NCI-H446 treated with DMSO at 0.1 percent for 48 hours (cell line): ENCODE results near the gene ANKRD2.

Source experiments
- DNase-seq: peaks from one replicate; lab custom pipeline; 2025; lab: John Stamatoyannopoulos, UW

The ANKRD2 gene

DNA sequence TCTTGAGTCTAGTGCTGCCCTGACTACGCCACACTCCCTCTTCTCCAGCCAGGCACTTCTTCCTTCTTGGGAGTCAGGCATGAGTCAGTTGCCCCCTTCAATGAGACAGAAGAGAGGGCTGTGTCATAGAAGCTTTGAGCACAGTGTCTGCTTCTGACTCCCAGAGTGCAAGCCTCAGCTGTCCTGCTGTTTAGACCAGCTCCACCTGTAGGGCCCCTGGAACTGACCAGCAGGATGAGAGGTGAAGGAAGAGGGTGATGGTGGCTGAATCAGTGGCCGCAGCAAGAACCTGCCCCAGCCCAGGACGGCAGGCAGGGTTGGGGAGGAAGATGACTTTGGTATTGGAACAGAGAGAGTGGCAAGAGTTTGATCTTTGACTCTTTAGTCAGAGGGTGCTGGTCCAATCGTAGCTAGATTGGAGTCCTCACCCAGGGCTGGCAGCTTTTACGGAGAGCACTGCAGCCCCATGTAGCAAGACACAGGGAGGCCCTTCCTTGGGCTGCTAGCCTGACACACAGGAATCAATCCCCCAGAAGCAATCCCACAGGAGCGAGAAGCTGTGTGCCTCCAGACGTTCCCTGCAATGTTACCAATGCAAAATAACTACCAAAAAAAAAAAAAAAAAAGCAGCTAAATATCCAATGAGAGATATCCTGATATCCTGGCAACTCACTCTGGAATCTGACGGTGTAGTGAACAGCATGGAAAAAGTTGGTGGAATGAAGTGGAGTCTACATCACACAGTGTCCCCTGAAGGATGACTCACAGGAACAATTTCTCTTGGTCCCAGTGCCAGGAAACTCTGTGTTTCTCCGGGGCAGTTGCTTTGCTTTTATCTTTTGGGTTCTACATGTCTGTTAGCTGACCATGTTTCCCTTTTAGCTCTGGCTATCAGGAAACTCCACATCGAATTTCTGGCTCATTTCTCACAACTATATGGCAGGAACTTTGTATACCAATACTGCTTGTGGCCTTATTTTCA, 23.8 kb downstream of the ANKRD2 start:
- no peak for DNase-seq

DNA sequence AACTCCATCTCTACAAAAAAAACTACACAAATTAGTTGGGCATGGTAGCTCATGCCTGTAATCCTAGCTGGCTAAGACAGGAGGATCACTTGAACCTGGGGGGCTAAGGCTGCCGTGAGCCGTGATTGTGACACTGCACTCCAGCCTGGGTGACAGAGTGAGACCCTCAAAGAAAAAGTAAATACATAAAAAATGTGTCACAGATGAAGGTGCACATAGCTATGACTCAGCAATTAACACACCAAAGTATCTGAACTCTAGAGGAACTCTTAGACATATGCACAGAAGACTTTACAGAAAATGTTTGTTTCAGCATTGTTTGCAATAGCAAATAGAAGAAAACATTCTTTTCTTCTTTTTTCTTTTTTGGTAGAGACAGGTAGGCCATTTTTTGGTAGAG, 25.2 kb downstream of the ANKRD2 start:
- no peak for DNase-seq

DNA sequence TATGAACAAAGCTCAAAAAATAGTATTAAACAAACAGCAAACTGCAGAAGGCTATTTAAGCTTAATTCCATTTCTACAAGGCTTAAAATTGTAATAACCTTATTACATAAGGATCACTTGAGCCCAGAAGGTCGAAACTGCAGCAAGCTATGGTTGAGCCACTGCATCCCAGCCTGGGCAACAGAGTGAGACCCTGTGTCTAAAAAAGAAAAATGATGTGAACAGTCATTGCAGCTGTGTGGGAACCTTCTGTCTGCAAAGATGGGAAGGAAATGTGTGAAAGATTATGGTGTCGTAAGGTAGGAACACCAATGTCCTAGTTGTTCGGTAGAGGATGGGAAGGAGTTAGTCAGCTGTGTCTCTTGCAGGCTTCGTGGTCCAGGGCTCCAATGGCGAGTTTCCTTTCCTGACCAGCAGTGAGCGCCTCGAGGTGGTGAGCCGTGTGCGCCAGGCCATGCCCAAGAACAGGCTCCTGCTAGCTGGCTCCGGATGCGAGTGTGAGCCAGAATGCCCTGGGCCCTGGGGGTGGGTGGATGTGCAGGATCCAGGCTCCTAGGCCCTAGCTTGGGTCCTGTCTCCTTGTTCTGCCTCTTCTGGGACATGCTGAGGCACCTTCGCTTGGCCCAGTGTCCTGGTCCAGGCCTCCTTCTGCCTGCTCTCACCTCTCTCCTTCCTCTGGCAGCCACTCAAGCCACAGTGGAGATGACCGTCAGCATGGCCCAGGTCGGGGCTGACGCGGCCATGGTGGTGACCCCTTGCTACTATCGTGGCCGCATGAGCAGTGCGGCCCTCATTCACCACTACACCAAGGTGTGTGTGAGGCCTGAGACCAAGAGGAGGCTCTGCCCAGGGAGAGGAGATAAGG, 26.1 kb downstream of the ANKRD2 start:
- DNase-seq = no peak

DNA sequence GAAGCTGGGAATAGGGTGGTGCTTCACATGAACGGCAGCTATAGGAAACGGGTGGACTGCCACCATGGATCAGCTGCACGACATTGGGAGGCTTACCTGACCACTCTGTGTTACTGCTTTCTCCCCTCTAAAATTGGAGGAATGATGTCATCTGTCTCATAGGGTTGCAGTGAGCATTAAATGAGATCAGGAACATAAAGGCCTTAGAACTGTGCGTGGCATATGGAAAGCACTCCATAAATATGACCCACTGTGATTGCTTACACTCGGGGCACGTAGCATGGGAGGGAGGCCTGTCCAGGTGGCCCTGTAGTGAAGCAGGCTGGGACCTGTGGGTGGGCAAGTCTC, 26.7 kb downstream of the ANKRD2 start:
- no peak for DNase-seq

DNA sequence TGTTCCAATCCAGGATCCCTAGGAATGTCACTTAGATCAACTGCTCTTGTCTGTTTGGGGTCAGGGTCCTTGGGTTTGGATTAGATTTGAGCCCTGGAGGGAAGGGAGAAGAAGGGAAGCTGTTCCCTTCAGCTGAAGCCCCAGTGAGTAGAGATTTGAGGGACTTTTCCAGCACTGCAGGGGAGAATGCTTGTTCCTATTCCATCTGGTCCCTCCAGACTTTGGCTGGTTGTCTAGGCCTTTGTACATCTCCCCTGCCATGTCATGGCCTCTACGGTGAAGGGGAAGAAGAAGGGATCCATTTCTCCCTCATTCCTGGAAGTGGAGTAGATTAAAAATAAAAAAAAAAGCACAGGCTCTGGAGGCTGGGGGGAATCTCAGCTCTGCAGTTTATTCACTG, 28.0 kb downstream of the ANKRD2 start:
- no peak for DNase-seq

DNA sequence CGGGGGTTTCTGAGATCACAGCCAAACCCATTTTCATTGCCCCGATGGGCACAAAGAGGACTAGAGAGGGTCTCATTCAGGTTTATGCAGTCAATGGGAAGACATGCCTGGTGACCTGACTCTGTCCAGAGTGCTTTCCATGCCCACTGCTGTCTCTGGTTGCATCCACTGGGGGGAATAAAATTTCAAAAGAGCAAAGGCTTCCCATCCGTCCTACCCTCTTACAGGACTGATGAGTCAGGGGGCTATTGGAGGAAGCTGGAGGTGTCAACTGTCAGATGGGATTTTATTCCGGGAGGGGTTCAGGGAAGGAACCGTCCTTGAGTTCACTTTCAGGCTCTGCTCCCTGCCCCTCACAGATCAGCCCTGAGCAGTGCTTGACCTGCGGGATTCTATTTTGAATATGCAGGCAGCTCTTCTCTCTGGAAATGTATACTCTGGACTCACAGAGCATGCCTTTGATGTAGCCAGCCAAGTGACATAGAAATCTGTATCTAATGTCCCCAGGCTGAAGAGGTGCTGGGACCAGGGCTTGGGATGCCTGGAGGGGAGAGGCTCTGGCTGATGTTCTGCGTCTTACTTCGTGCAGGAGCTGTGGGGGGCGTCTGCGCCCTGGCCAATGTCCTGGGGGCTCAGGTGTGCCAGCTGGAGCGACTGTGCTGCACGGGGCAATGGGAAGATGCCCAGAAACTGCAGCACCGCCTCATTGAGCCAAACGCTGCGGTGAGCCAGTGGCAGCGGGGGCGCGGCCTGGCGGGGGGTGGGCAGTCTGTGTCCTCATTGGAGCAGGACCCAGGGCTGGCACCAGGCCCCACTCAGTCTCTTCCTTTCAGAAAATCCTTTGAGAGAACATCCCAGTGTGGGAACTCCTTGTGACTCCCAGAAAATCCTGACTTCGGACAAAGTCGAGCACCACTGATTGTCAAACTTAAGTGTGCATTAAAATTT, 29.0 kb downstream of the ANKRD2 start:
- no peak for DNase-seq

DNA sequence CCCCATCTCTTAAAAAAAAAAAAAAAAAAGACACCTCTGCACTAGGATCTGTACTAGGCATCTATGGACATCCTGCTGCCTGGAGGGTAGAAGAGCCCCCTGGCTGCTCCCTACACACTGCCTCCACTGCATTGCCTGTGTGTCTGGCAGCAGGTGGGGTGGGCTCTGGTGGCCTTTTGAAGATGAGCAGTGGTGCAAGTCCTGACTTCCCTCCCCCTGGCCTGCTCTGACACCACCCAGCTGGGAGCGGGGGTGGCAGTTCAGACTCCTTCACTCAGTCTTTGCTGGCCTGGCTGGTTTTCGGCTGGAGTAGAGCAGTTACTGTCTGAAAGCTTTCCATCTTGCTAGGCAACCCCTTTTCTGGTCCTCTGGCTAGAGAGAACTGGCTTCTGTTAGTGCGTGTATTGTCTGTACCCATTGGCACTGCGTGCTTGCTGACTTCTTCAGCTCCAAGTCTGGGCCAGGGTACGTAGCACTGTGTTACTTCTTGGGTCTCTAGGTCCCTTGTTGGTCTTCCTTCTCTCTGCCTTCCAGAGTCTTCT, 34.6 kb downstream of the ANKRD2 start:
- DNase-seq = no peak

DNA sequence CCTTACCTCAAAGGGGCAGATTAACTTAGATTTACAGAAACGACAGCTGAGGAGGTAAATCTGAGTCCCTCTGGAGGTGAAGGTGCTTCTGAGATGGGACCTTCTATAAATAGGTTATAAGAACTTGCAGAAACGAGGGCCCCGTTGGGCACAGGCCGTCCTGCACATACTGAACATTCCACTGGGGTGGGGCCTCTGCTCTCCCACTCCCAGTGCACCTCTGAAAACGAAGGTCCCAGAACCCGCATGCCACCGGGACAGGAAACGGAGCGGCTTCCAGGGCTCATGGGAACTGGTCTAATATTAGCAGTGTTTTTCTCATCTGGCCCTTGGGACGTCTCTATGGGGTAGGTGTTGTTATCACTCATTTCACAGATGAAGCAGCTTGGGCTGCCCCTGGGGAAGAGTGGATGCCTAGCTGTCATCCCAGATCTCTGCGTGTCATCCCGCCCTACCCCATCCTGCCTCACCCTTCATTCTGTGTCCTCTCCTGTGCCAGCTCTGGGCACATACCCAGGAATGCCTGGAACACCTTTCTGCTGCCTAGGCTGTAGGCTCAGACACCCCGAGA, 36.5 kb downstream of the ANKRD2 start:
- no peak for DNase-seq

DNA sequence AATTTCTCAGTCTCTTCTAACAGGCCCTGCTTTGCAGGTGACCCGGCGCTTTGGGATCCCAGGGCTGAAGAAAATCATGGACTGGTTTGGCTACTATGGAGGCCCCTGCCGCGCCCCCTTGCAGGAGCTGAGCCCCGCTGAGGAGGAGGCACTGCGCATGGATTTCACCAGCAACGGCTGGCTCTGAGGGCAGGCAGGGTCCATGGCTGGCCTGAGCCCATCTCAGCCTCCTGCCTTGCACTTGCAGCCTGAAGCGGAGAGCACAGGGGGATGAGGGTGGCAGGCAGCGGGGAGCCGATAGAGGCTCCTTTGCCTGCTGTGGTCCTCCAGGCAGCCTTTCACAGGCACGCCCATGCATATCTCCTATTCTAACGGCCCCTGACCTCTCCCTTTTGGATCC, 38.9 kb downstream of the ANKRD2 start:
- no peak for DNase-seq

DNA sequence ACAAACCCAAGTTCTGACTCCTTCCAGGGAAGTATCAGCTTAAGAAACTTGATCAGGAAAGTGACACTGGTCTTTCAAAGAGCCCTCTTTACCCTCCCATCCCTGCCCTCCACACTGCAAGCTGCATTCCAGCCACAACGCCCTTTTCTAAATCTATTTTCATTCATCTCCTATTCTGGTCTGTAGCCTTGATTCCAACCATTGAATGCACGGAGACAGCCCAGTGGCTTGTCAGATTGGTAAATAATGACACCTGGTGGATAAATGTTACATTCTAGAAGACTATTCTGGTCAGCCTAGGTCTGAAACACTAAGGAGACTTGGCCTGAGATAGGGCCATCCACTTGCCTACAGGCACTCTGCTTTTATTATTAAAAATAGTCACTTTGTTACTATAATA, 39.8 kb downstream of the ANKRD2 start:
- no peak for DNase-seq

DNA sequence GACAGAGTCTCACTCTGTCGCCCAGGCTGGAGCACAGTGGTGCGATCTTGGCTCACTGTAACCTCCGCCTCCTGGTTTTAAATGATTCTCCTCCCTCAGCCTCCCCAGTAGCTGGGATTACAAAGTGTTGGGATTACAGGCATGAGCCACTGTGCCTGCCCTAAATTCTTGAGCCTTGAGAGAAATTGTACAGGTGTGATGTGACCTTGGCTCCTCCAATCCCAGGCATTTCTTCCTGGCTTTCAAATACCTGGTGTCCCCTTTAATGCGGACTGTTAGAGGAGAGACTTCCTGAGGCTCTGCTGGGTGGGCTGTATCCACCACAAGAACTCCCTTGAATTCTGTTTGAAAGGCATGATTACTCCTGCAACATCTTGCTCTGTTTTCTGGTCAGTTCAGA, 45.7 kb downstream of the ANKRD2 start:
- DNase-seq = no peak

DNA sequence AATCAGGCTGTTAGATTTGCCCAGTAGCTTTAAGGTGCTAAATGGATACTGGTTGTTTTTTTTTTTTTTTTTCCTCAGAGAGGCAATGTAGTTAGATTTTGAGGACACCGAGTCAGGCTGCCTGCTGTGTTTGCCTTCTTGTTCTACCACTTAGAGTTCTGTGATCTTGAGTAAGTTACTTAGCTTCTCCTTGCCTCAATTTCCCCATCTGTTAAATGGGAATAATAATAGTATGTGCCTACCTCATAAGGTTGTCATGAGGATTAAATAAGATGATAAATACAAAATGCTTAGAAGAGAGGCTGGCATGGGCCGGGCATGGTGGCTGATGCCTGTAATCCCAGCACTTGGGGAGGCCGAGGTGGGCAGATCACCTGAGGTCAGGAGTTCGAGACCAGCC, 46.2 kb downstream of the ANKRD2 start:
- DNase-seq = no peak

DNA sequence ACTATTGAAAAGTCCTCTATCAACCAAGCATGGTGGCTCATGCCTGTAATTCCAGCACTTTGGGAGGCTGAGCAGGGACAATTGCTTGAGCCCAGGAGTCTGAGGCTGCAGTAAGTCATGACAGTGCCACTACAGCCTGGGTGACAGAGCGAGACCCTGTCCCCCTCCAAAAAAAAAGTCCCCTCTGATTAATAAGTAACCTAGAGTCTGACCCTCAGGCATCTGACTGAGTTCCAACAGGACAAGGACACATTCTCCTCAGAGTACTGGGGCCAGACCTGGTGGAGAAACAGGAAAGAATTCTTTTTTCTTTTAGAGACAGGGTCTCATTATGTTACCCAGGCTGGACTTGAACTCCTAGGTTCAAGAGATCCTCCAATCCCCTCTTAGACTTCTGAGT, 50.7 kb downstream of the ANKRD2 start:
- no peak for DNase-seq

DNA sequence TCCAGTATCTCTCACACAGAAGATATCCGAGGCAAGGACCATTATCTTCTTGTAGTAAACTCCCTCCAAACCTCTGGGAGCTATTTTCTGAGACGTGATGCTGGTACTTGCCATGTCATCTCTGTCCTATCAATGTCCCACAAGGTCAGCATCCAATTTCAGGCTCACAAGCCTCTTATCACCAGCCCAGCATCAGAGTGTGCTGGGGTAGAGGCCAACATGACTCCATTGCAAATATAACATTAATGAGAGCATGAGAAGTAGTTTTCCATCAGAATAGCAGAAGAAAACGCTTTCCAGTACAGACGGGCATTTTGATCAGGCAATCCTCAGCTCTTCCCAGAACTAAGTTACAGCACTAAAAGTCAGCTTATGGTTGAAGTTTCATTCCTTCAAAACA, 55.2 kb downstream of the ANKRD2 start:
- no peak for DNase-seq

DNA sequence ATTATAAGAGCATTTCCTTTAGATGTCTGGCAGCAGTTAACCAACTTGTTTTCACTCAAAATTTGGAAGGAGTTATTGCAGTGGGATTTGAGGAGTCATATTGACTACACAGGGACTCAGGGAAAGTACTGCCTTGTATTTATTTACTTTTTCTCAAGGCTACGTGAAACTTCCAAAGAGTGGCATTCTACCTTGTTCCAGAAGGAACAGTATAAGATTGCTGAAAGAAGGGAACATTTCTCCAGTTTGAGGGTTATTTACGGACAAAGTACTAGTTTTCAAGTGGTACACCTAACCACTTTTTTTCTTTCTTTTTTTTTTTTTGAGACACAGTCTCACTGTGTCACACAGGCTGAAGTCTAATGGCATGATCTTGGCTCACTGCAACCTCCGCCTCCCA, 55.6 kb downstream of the ANKRD2 start:
- DNase-seq = no peak

DNA sequence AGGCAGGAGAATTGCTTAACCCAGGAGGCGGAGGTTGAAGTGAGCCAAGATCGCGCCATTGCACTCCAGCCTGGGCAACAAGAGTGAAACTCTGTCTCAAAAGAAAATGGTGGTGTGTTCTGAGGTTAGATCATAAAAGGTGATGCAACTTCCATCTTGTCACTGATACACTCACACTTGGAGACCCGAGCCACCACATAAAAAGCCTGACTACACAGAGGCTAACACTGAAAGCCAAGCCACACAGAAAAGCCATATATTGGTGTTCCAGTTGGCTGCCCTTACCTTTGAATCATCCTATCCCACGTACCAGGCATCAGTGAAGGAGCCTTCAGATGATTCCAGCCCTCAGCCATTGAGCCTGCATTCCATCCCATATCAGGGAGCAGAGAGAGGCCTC, 56.7 kb downstream of the ANKRD2 start:
- no peak for DNase-seq

DNA sequence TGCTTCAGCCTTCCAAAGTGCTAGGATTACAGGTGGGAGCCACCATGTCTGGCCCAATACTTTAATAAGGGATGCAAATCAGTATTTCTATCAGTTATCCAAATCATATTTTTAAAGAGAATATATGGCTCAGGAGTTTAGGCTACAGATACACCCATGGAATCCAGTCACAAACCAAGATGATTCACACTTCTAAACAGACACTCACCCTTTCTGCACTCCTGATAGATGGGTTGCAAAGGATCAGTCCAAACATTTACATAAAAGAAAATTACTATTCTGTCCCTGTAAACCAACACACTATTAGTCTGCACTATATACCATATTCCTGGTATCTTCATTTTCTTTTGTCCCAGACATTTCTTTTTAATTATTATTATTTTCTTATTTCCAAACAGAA, 58.5 kb downstream of the ANKRD2 start:
- no peak for DNase-seq

DNA sequence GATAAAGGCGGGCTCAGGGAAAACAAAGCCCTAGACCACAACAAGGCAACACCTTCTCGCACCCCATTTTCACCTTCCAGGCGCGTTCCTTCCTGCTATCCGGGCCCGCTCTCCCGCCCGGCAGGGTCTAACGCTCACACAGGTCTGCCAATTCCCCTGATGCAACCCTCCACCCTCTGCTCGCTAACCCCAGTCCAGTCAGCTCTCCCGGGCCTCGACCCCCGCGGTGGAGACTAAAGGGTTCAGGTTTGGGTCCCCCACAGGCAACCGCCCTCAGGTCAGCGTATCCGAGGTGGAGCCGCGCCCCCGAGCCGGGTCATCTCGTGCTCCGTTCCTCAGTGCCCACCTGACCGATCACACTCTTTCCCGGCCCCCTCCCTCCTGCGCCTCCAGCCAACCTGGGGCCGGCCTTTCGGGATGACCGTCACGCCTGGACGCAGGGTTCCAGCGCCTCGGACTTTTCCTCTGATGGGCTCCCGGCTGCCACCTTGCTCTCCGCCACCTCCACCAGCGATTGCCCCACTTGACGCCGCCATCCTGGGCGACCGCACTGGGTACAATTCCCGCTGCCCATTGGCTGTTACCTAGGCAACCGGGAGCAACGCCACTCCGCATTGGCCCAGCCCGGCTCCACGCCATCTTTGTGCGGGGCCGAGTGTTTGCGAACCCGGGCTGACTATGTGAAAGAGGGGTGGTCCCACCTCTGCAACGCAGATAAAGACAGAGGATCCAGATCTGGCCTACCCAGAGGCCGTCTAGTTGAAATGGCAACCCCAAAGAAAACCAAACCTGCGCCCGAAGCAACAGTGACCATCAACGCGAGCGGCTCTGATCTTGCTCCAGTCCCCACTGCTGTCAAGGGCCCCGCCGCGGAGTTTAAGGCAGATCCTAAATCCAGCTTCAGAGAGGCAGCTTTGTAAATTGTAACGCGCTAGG, 60.6 kb downstream of the ANKRD2 start, which contains the start of gene MORN4:
Gene MORN4 (minus strand): TSS at position 552 of the 936 bp plus-strand sequence. CDS start 13,847 bp downstream, outside the sequence.
- DNase-seq = peak; percentile 65
